Mucosa of descending colon (tissue), 3 donors: Measurements from ENCODE around the gene SELENOW. TPM values are rescaled to one million over a fixed set of nuclear protein-coding genes. Genes with fewer than 3 reads are reported as not detected.
"Not testable (repeated sequence)": the region's sequence is repeated elsewhere in the genome, so short reads cannot be mapped to it uniquely, and the experiment has no call there.

Experiments used
- ATAC-seq: fragments of 200-7000 bp; cut with Tn5 transposase; one replicate; pipeline ENCODE4 v1.9.1; 2020; ENCODE audit warnings: mild to moderate bottlenecking, moderate library complexity
- DNase-seq, 3 donors: peaks; one replicate each; pipeline ENCODE4 v3.0.0-alpha.2; 2020
- H3K36me3 ChIP-seq: fragments of 200-600 bp; one replicate; pipeline ENCODE4 v1.8.0; 2021; ENCODE audit warnings: low read depth, mild to moderate bottlenecking
- H3K4me1 ChIP-seq: fragments of 200-600 bp; one replicate; pipeline ENCODE4 v1.8.0; 2021; ENCODE audit warnings: low read depth, mild to moderate bottlenecking
- H3K4me3 ChIP-seq: fragments of 200-600 bp; one replicate; pipeline ENCODE4 v1.8.0; 2021; ENCODE audit warnings: mild to moderate bottlenecking
- H3K9me3 ChIP-seq: fragments of 200-600 bp; one replicate; pipeline ENCODE4 v1.8.0; 2021; ENCODE audit warnings: mild to moderate bottlenecking
- CTCF ChIP-seq: fragments of 200-600 bp; IDR thresholded peaks from one replicate; pipeline ENCODE4 v1.8.0; 2022; ENCODE audit warnings: antibody characterized with exemption, mild to moderate bottlenecking
- intact Hi-C, 2 donors: fragments of 100-400 bp; cut with DNase I in 1 of 2; cut with micrococcal nuclease in 1 of 2; formaldehyde crosslinking; loops; one replicate each; pipeline versions ENCODE4 v1.11.0 to v1.11.1; 2022; cut with DNase I, micrococcal nuclease
- total RNA-seq, 3 donors: library from RNA; stranded (reverse); fragmentation: NEBNext Ultra II Directional in 2 of 3; extraction: Animal tissue kit (Norgen Biotek cat#: 25700) in 2 of 3; gene quantifications; one replicate each; pipeline versions ENCODE4 v1.2.1 to v1.2.4, GENCODE V29; 2021 to 2023
- donor health status: DM: no; HTN: no; CAD: no; lungs with moderate emphysema.
- donor health status: DM: no; HTN: no; CAD: no.
- donor health status: DM: no; HTN: yes; CAD: no.

Gene SELENOW
- total RNA-seq, 3 donors from 2014 or later = 228 to 527 (median 281) TPM

GRCh38 chr19:47735131-47735530 lies 43.4 kb upstream of the SELENOW start:
- H3K4me1 ChIP-seq = no peaks in the 10 kb centered on the region
- intact Hi-C loops = no loop called here
- DNase-seq (no peak), ATAC-seq (no peak)
- no peak for TF ChIP-seq CTCF
- no peaks in the 10 kb centered on the region for H3K36me3 ChIP-seq
- no peaks in the 10 kb centered on the region for H3K9me3 ChIP-seq
- H3K4me3 ChIP-seq = no peak overlapping the region

GRCh38 chr19:47740866-47741519 lies 37.5 kb upstream of the SELENOW start:
- intact Hi-C loops = no loop called here
- no peak for TF ChIP-seq CTCF
- no peaks in the 10 kb centered on the region for H3K36me3 ChIP-seq

GRCh38 chr19:47741544-47742140 lies 36.9 kb upstream of the SELENOW start:
- TF ChIP-seq CTCF = no peak
- ATAC-seq (no peak), DNase-seq (no peak)
- intact Hi-C loops = no loop called here
- H3K36me3 ChIP-seq = no peaks in the 10 kb centered on the region
- no peak overlapping the region for H3K4me3 ChIP-seq
- H3K9me3 ChIP-seq = no peaks in the 10 kb centered on the region
- peaks cover 6% of the 10 kb centered on the region for H3K4me1 ChIP-seq

More at GRCh38 chr19:47740866-47741519, 37.5 kb upstream of the SELENOW start:
- H3K9me3 ChIP-seq = no peaks in the 10 kb centered on the region
- no peak overlapping the region for H3K4me3 ChIP-seq
- ATAC-seq (no peak), DNase-seq (no peak)
- no peaks in the 10 kb centered on the region for H3K4me1 ChIP-seq

GRCh38 chr19:47742634-47743033 lies 35.9 kb upstream of the SELENOW start:
- H3K9me3 ChIP-seq = no peaks in the 10 kb centered on the region
- H3K4me3 ChIP-seq = no peak overlapping the region
- no peaks in the 10 kb centered on the region for H3K36me3 ChIP-seq
- intact Hi-C loops = no loop called here
- ATAC-seq (no peak), DNase-seq (no peak)
- TF ChIP-seq CTCF = no peak
- peaks cover 12% of the 10 kb centered on the region for H3K4me1 ChIP-seq

- peak; percentile 97 to 98 (median 98) for DNase-seq
- peak; percentile 88 for ATAC-seq
- Histone ChIP-seq H3K9me3 (no peaks in the 10 kb centered on the region), H3K4me3 (peak within 1 kb of the TSS; percentile 60), H3K4me1 (peaks cover 12% of the 10 kb centered on the region), H3K36me3 (no peaks in the 10 kb centered on the region)
- TF ChIP-seq CTCF = no peak
- intact Hi-C loops = no loop called here
These were observed 33.2 kb upstream of the SELENOW start, which contains the start of gene NOP53 for GRCh38 chr19:47745010-47745901. NOP53 (plus strand) TSS chr19:47745546; CDS start chr19:47745560, 14 bp downstream.

GRCh38 chr19:47746129-47746528 lies 32.4 kb upstream of the SELENOW start:
- H3K4me3 ChIP-seq, H3K9me3 ChIP-seq, ATAC-seq, H3K36me3 ChIP-seq, intact Hi-C loops, DNase-seq: not testable (repeated sequence)
- peaks cover 12% of the 10 kb centered on the region for H3K4me1 ChIP-seq
